Endothelial cell of umbilical vein (primary cell): Measurements from ENCODE around the gene FOXK1. TPM values are rescaled to one million over a fixed set of nuclear protein-coding genes. Genes with fewer than 3 reads are reported as not detected.
A peak's percentile ranks its signal among the peaks of the same experiment; 100 is the strongest.
"Not testable (repeated sequence)": the region's sequence is repeated elsewhere in the genome, so short reads cannot be mapped to it uniquely, and the experiment has no call there.

Experiments used
- BruUV-seq: library from RNA; stranded (reverse); fragments of 400-500 nt; replicated peaks from 2 replicates; lab custom pipeline; 2021; lab: Mats Ljungman, UMichigan
- CTCF ChIA-PET: fragments of 300-600, 350-600 bp; sonication (Branson Sonifier 250); formaldehyde crosslinking; loops from one replicate; lab custom pipeline; 2021; ENCODE audit warnings: antibody characterized with exemption, inconsistent platforms; lab: Charles Lee
- POLR2A ChIA-PET: fragments of 300-600, 350-600 bp; sonication (Branson Sonifier 250); formaldehyde crosslinking; loops from one replicate; lab custom pipeline; 2021; ENCODE audit warnings: antibody characterized with exemption, inconsistent platforms; lab: Charles Lee
- DNase-seq: peaks from one replicate; pipeline ENCODE4 v3.0.0-alpha.2; 2011; ENCODE audit warnings: low read depth, low spot score
- FAIRE-seq: peaks from 2 replicates; lab custom pipeline; 2011; peaks lifted over from hg19 to GRCh38; lab: Jason Lieb, UNC
- H2AFZ ChIP-seq: 2 replicates; pipeline ENCODE4 v1.6.0; 2012; ENCODE audit warnings: low read depth, low read length, control low read depth, inconsistent platforms
- H3K27ac ChIP-seq: 2 replicates; pipeline ENCODE4 v1.5.1; 2011; ENCODE audit warnings: low read depth, mild to moderate bottlenecking, control low read depth, low read length, moderate library complexity; ENCODE audit not compliant: insufficient read depth
- H3K27me3 ChIP-seq, 2 experiments: 2 replicates each; pipeline versions ENCODE4 v1.6.0 to v1.6.1; 2011; ENCODE audit warnings: low read length in 2 of 2, mixed read lengths in 1 of 2; ENCODE audit not compliant: control insufficient read depth in 2 of 2, insufficient read depth in 2 of 2
- H3K36me3 ChIP-seq, 2 experiments: 2 replicates in 1 of 2; 3 replicates in 1 of 2; pipeline ENCODE4 v1.5.1; 2011; ENCODE audit warnings: low read length in 2 of 2, mild to moderate bottlenecking in 1 of 2, moderate library complexity in 1 of 2; ENCODE audit not compliant: control insufficient read depth in 2 of 2, insufficient read depth in 2 of 2; ENCODE audit errors: extremely low read depth in 1 of 2
- H3K4me1 ChIP-seq: 3 replicates; pipeline ENCODE4 v1.5.1; 2011; ENCODE audit warnings: mild to moderate bottlenecking, low read length; ENCODE audit not compliant: control insufficient read depth, insufficient read depth; ENCODE audit errors: extremely low read depth
- H3K4me2 ChIP-seq: 2 replicates; pipeline ENCODE4 v1.6.1; 2011; ENCODE audit warnings: low read length, control low read depth, mixed read lengths; ENCODE audit not compliant: insufficient read depth
- H3K4me3 ChIP-seq, 3 experiments: fragments of 200-600 bp in 1 of 3; sonication (generic), shearing (Covaris generic) in 1 of 3; replicated peaks in 1 of 3; 2 replicates each; pipeline ENCODE4 v1.5.1; 2011 to 2016; ENCODE audit warnings: control low read depth in 3 of 3, low read length in 3 of 3, mild to moderate bottlenecking in 2 of 3, inconsistent platforms in 1 of 3, low read depth in 1 of 3, moderate library complexity in 1 of 3; ENCODE audit not compliant: insufficient read depth in 1 of 3
- H3K79me2 ChIP-seq: 2 replicates; pipeline ENCODE4 v1.6.0; 2012; ENCODE audit warnings: low read length, inconsistent platforms; ENCODE audit not compliant: control insufficient read depth, insufficient read depth
- H3K9ac ChIP-seq: replicated peaks from 2 replicates; pipeline ENCODE3; 2011; ENCODE audit warnings: low read length, control low read depth; ENCODE audit not compliant: insufficient read depth; ENCODE audit errors: extremely low read depth
- H3K9me1 ChIP-seq: replicated peaks from 3 replicates; pipeline ENCODE4 v1.6.0; 2011; ENCODE audit warnings: mild to moderate bottlenecking, low read length; ENCODE audit not compliant: control insufficient read depth, insufficient read depth; ENCODE audit errors: extremely low read depth
- H3K9me3 ChIP-seq: replicated peaks from 2 replicates; pipeline ENCODE4 v1.5.1; 2012; ENCODE audit warnings: low read length, inconsistent platforms; ENCODE audit not compliant: control insufficient read depth, insufficient read depth
- H4K20me1 ChIP-seq: replicated peaks from 2 replicates; pipeline ENCODE3; 2011; ENCODE audit warnings: mild to moderate bottlenecking, low read length; ENCODE audit not compliant: control insufficient read depth, insufficient read depth; ENCODE audit errors: extremely low read depth
- EZH2 ChIP-seq: IDR thresholded peaks from 2 replicates; pipeline ENCODE4 v1.6.1; 2012; ENCODE audit warnings: borderline replicate concordance, low read depth, mild to moderate bottlenecking, moderate library complexity, low read length, inconsistent platforms; ENCODE audit not compliant: severe bottlenecking
- FOS ChIP-seq: IDR thresholded peaks from 2 replicates; pipeline ENCODE4 v1.6.1; 2011; ENCODE audit warnings: mild to moderate bottlenecking, low read length, moderate library complexity, borderline replicate concordance; ENCODE audit not compliant: insufficient read depth
- GATA2 ChIP-seq: IDR thresholded peaks from 2 replicates; pipeline ENCODE4 v1.7.0; 2011; ENCODE audit warnings: low read depth, mild to moderate bottlenecking, moderate library complexity, mixed read lengths, low read length; ENCODE audit not compliant: insufficient read length, insufficient read depth
- JUN ChIP-seq: IDR thresholded peaks from 2 replicates; pipeline ENCODE4 v1.6.1; 2011; ENCODE audit warnings: borderline replicate concordance, low read depth; ENCODE audit not compliant: insufficient read length, insufficient read depth
- MAX ChIP-seq: IDR thresholded peaks from 2 replicates; pipeline ENCODE4 v1.6.1; 2011; ENCODE audit not compliant: insufficient read depth, insufficient read length
- MYC ChIP-seq: IDR thresholded peaks from one replicate; pipeline ENCODE4 v1.6.1; 2011; ENCODE audit warnings: mild to moderate bottlenecking, low read depth, low read length
- POLR2A ChIP-seq: IDR thresholded peaks from 2 replicates; pipeline ENCODE4 v1.6.1; 2012; ENCODE audit warnings: low read depth, mild to moderate bottlenecking, control low read depth, low read length
- POLR2AphosphoS5 ChIP-seq: IDR thresholded peaks from 2 replicates; pipeline ENCODE4 v1.6.1; 2012; ENCODE audit warnings: low read depth, mild to moderate bottlenecking, control low read depth, low read length, moderate library complexity; ENCODE audit not compliant: insufficient read depth
- dilution Hi-C: fragments of 300-500 bp; cut with MboI; formaldehyde crosslinking; loops from one replicate; pipeline ENCODE4 v1.15.0; 2019; ENCODE audit warnings: low sequenced_read_pairs; ENCODE audit not compliant: extremely low pct_ligation_motif_present
- intact Hi-C: fragments of 100-400 bp; cut with micrococcal nuclease; formaldehyde crosslinking; loops from one replicate; pipeline ENCODE4 v1.10.0; 2022
- polyA plus RNA-seq, 4 experiments: library from polyadenylated mRNA; depleted of rRNA in 3 of 4; stranded (reverse) in 3 of 4; unstranded in 1 of 4; fragments of >200 nt; gene quantifications; 2 replicates each; pipeline versions ENCODE4 v1.2.1 to v1.2.3, GENCODE V29; 2011 to 2012; ENCODE audit warnings: missing spikeins in 1 of 4
- total RNA-seq: library from RNA; stranded (reverse); gene quantifications from 2 replicates; pipeline ENCODE4 v1.2.3, GENCODE V29; 2021
- TF ChIP-seq, protein P1 (sequence below), 2 donors: IDR thresholded peaks; 1 replicate in 1 of 2; 2 replicates in 1 of 2; pipeline ENCODE4 v1.5.1; 2011; ENCODE audit warnings: low read length in 2 of 2, mild to moderate bottlenecking in 2 of 2, moderate library complexity in 2 of 2, control low read depth in 1 of 2, inconsistent platforms in 1 of 2, low read depth in 1 of 2; ENCODE audit not compliant: insufficient read depth in 1 of 2; ENCODE audit errors: extremely low read depth in 1 of 2

The FOXK1 gene
- total and polyA plus RNA-seq, 2 donors (not counting 3 experiments of a cell fraction or from before 2014, with no cell fraction given): 8.0 to 52.1 TPM

DNA sequence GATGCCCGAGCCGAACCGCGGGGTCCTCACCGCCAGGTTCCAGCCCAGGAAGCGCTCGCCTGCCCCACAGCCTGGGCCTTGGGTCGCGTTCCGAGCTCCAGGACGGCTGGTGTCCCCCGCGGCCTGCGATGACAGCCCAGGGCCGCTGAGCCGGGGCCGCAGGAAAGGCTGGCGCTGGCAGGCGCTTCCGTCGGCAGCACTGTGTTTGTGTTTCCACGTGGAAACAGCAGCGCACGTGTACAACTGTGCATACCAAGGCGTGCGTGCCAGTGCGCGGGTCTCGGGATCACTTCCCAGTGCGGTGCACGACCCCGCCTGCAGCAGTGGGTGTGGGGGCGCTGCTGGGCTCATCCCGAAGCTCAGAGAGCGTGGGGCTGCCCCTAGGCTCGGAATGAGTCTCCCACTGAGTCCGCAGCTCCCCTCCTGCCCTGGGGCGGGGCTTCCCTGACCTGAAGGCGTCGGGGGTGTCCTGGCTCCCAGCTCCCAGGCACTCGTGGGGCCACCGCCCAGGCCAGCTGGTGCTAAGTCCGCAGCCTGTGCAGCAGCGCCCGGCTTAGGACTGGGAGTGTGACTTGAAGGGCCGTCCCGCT is 110.5 kb downstream of the FOXK1 start:
- Histone ChIP-seq H3K4me3 (peak overlapping the region in 1 of 3 experiments; percentile 23), H2AFZ (no peak overlapping the region), H3K4me1 (no peaks in the 10 kb centered on the region), H4K20me1 (no peaks in the 10 kb centered on the region), H3K9ac (peak overlapping the region; percentile 33), H3K79me2 (no peaks in the 10 kb centered on the region), H3K4me2 (peak overlapping the region; percentile 52), H3K27me3 (no peaks in the 10 kb centered on the region), H3K27ac (no peak overlapping the region), H3K36me3 (peaks cover 5 to 22% of the 10 kb centered on the region in 2 experiments), H3K9me1 (no peaks in the 10 kb centered on the region), H3K9me3 (no peaks in the 10 kb centered on the region)
- intact Hi-C loops (no loop called here), dilution Hi-C loops (no loop called here)
- TF ChIP-seq GATA2 (no peak), EZH2 (no peak), FOS (no peak), POLR2A (peak; percentile 3), MYC (no peak), POLR2AphosphoS5 (no peak), JUN (no peak), MAX (peak; percentile 80)
- TF ChIP-seq, protein P1, sequence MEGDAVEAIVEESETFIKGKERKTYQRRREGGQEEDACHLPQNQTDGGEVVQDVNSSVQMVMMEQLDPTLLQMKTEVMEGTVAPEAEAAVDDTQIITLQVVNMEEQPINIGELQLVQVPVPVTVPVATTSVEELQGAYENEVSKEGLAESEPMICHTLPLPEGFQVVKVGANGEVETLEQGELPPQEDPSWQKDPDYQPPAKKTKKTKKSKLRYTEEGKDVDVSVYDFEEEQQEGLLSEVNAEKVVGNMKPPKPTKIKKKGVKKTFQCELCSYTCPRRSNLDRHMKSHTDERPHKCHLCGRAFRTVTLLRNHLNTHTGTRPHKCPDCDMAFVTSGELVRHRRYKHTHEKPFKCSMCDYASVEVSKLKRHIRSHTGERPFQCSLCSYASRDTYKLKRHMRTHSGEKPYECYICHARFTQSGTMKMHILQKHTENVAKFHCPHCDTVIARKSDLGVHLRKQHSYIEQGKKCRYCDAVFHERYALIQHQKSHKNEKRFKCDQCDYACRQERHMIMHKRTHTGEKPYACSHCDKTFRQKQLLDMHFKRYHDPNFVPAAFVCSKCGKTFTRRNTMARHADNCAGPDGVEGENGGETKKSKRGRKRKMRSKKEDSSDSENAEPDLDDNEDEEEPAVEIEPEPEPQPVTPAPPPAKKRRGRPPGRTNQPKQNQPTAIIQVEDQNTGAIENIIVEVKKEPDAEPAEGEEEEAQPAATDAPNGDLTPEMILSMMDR (IDR thresholded peaks at IDR 0.05; ENCODE audit: extremely low read depth in 1 of 2, insufficient read depth in 1 of 2, low read depth in 1 of 2, low read length in 2 of 2): no peak
- ChIA-PET CTCF (interaction anchor here (0.6 to 9.9 kb wide), 18 partner anchors 10 to 410 kb away, joined by 3 to 104 read pairs (median 4); partner anchors contain the start of gene AP5Z1), POLR2A (interaction anchor here (1.5 kb wide), 1 partner anchor 17 kb away, joined by 4 read pairs; the partner anchor contains the start of gene AP5Z1)
- no TSS peak for BruUV-seq
- FAIRE-seq (no peak), DNase-seq (peak; percentile 21)

DNA sequence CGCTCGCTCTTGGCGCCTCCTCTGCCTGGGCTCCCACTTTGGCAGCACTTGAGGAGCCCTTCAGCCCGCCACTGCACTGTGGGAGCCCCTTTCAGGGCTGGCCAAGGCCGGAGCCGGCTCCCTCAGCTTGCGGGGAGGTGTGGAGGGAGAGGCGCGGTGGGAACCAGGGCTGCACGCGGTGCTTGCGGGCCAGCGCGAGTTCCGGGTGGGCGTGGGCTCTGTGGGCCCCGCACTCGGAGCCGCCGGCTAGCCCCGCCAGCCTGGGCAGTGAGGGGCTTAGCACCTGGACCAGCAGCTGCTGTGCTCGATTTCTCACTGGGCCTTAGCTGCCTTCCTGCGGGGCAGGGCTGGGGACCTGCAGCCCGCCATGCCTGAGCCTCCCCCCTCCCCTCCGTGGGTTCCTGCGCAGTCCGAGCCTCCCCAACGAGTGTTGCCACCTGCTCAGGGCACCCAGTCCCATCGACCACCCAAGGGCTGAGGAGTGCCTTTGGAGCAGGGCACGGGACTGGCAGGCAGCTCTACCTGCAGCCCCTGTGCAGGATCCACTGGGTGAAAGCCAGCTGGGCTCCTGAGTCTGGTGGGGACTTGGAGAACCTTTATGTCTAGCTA is 111.4 kb downstream of the FOXK1 start:
- H3K4me1 ChIP-seq, H3K27ac ChIP-seq, H3K9me1 ChIP-seq, intact Hi-C loops, H2AFZ ChIP-seq, H3K9me3 ChIP-seq, H3K4me3 ChIP-seq, FAIRE-seq, BruUV-seq, H3K9ac ChIP-seq, H3K27me3 ChIP-seq, H4K20me1 ChIP-seq, H3K79me2 ChIP-seq, dilution Hi-C loops, H3K4me2 ChIP-seq, DNase-seq, POLR2A ChIA-PET: not testable (repeated sequence)
- H3K36me3 ChIP-seq: peaks cover 0 to 17% of the 10 kb centered on the region in 2 experiments
- CTCF ChIA-PET: interaction anchor here (1.3 to 9.9 kb wide), 6 partner anchors 18 to 292 kb away, joined by 4 to 104 read pairs (median 9); partner anchors contain the start of gene AP5Z1
